GM23338 (cell line): ENCODE results near the gene KIF18B.

Source experiments
- CREB1 ChIP-seq: fragments of 250-450 bp; sonication (Bioruptor Pico); IDR thresholded peaks from 2 replicates; pipeline ENCODE4 v1.5.0; 2020; ENCODE audit warnings: low read depth, mild to moderate bottlenecking, moderate library complexity
- CTCF ChIP-seq, 2 experiments: fragments of 200-600 bp in 1 of 2; sonication (generic) in 1 of 2; conservative IDR thresholded peaks; 2 replicates each; pipeline versions ENCODE4 v1.5.1 to v1.6.1; 2016 to 2017; ENCODE audit warnings: antibody characterized with exemption in 2 of 2, low read depth in 2 of 2, mild to moderate bottlenecking in 2 of 2, moderate library complexity in 1 of 2
- EZH2 ChIP-seq: fragments of 200-600 bp; sonication (generic); IDR thresholded peaks from one replicate; pipeline ENCODE4 v1.8.0; 2017; ENCODE audit warnings: antibody characterized with exemption, mild to moderate bottlenecking, low read depth; ENCODE audit not compliant: unreplicated experiment
- EZH2phosphoT487 ChIP-seq: fragments of 200-600 bp; sonication (generic); IDR thresholded peaks from one replicate; pipeline ENCODE4 v1.8.1; 2018; ENCODE audit warnings: antibody characterized with exemption; ENCODE audit not compliant: unreplicated experiment
- JUNB ChIP-seq: IDR thresholded peaks from one replicate; pipeline ENCODE4 v1.6.1; 2016; ENCODE audit warnings: antibody characterized with exemption; ENCODE audit not compliant: unreplicated experiment
- NANOG ChIP-seq: IDR thresholded peaks from 2 replicates; pipeline ENCODE4 v1.6.1; 2016; ENCODE audit warnings: antibody characterized with exemption, borderline replicate concordance
- POLR2AphosphoS5 ChIP-seq: IDR thresholded peaks from 2 replicates; pipeline ENCODE4 v1.6.1; 2016; ENCODE audit warnings: antibody characterized with exemption, low read depth
- REST ChIP-seq: IDR thresholded peaks from one replicate; pipeline ENCODE4 v1.6.1; 2018; ENCODE audit warnings: antibody characterized with exemption; ENCODE audit not compliant: unreplicated experiment
- STAT1 ChIP-seq: IDR thresholded peaks from one replicate; pipeline ENCODE4 v1.6.1; 2016; ENCODE audit warnings: antibody characterized with exemption; ENCODE audit not compliant: unreplicated experiment
- ZNF114 ChIP-seq: fragments of 250-450 bp; sonication (Bioruptor Pico); IDR thresholded peaks from 2 replicates; pipeline ENCODE4 v1.5.0; 2020; ENCODE audit warnings: mild to moderate bottlenecking, moderate library complexity
- TF ChIP-seq, protein P1 (sequence below): IDR thresholded peaks from 2 replicates; pipeline ENCODE4 v1.6.1; 2016; ENCODE audit warnings: antibody characterized with exemption
- TF ChIP-seq, protein P2 (sequence below): fragments of 250-450 bp; sonication (Bioruptor Pico); IDR thresholded peaks from 2 replicates; pipeline ENCODE4 v1.5.0; 2020; ENCODE audit warnings: mild to moderate bottlenecking, moderate library complexity

- TF ChIP-seq CTCF (conservative IDR thresholded peaks at IDR 0.05; ENCODE audit: low read depth in 2 of 2), result peak; percentile 76 to 98
- TF ChIP-seq STAT1, result no peak
- TF ChIP-seq POLR2AphosphoS5, result no peak
- no peak for TF ChIP-seq EZH2phosphoT487
- TF ChIP-seq REST, result no peak
- no peak for TF ChIP-seq JUNB
- TF ChIP-seq NANOG, result no peak
- no peak for TF ChIP-seq EZH2
- no peak for TF ChIP-seq CREB1 (CRISPR knock-in tag)
- no peak for TF ChIP-seq ZNF114
- TF ChIP-seq, protein P1, sequence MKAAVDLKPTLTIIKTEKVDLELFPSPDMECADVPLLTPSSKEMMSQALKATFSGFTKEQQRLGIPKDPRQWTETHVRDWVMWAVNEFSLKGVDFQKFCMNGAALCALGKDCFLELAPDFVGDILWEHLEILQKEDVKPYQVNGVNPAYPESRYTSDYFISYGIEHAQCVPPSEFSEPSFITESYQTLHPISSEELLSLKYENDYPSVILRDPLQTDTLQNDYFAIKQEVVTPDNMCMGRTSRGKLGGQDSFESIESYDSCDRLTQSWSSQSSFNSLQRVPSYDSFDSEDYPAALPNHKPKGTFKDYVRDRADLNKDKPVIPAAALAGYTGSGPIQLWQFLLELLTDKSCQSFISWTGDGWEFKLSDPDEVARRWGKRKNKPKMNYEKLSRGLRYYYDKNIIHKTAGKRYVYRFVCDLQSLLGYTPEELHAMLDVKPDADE, result no peak
- TF ChIP-seq, protein P2, sequence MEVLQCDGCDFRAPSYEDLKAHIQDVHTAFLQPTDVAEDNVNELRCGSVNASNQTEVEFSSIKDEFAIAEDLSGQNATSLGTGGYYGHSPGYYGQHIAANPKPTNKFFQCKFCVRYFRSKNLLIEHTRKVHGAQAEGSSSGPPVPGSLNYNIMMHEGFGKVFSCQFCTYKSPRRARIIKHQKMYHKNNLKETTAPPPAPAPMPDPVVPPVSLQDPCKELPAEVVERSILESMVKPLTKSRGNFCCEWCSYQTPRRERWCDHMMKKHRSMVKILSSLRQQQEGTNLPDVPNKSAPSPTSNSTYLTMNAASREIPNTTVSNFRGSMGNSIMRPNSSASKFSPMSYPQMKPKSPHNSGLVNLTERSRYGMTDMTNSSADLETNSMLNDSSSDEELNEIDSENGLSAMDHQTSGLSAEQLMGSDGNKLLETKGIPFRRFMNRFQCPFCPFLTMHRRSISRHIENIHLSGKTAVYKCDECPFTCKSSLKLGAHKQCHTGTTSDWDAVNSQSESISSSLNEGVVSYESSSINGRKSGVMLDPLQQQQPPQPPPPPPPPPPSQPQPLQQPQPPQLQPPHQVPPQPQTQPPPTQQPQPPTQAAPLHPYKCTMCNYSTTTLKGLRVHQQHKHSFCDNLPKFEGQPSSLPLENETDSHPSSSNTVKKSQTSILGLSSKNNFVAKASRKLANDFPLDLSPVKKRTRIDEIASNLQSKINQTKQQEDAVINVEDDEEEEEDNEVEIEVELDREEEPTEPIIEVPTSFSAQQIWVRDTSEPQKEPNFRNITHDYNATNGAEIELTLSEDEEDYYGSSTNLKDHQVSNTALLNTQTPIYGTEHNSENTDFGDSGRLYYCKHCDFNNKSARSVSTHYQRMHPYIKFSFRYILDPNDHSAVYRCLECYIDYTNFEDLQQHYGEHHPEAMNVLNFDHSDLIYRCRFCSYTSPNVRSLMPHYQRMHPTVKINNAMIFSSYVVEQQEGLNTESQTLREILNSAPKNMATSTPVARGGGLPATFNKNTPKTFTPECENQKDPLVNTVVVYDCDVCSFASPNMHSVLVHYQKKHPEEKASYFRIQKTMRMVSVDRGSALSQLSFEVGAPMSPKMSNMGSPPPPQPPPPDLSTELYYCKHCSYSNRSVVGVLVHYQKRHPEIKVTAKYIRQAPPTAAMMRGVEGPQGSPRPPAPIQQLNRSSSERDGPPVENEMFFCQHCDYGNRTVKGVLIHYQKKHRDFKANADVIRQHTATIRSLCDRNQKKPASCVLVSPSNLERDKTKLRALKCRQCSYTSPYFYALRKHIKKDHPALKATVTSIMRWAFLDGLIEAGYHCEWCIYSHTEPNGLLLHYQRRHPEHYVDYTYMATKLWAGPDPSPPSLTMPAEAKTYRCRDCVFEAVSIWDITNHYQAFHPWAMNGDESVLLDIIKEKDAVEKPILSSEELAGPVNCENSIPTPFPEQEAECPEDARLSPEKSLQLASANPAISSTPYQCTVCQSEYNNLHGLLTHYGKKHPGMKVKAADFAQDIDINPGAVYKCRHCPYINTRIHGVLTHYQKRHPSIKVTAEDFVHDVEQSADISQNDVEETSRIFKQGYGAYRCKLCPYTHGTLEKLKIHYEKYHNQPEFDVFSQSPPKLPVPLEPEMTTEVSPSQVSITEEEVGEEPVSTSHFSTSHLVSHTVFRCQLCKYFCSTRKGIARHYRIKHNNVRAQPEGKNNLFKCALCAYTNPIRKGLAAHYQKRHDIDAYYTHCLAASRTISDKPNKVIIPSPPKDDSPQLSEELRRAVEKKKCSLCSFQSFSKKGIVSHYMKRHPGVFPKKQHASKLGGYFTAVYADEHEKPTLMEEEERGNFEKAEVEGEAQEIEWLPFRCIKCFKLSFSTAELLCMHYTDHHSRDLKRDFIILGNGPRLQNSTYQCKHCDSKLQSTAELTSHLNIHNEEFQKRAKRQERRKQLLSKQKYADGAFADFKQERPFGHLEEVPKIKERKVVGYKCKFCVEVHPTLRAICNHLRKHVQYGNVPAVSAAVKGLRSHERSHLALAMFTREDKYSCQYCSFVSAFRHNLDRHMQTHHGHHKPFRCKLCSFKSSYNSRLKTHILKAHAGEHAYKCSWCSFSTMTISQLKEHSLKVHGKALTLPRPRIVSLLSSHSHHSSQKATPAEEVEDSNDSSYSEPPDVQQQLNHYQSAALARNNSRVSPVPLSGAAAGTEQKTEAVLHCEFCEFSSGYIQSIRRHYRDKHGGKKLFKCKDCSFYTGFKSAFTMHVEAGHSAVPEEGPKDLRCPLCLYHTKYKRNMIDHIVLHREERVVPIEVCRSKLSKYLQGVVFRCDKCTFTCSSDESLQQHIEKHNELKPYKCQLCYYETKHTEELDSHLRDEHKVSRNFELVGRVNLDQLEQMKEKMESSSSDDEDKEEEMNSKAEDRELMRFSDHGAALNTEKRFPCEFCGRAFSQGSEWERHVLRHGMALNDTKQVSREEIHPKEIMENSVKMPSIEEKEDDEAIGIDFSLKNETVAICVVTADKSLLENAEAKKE (CRISPR knock-in tag), result no peak
Observed at GRCh38 chr17:44919885-44920564, 27.5 kb downstream of the KIF18B start.
